PC-9 (cell line): ENCODE measurements around the gene CADPS2.

Source experiments
- CTCF ChIP-seq: fragments of 200-600 bp; sonication (generic); conservative IDR thresholded peaks from 2 replicates; pipeline ENCODE4 v1.6.1; 2017; ENCODE audit warnings: mixed run types, antibody characterized with exemption, mild to moderate bottlenecking, moderate library complexity
- EZH2 ChIP-seq: fragments of 200-600 bp; sonication (generic); IDR thresholded peaks from 2 replicates; pipeline ENCODE4 v1.8.0; 2017; ENCODE audit warnings: antibody characterized with exemption, low read depth

- TF ChIP-seq CTCF (no peak), EZH2 (no peak)
Observed at GRCh38 chr7:122300211-122300932, 585.9 kb downstream of the CADPS2 start.
